H1 (cell line): Measurements from ENCODE around the gene APBA2. TPM values are rescaled to one million over a fixed set of nuclear protein-coding genes. Genes with fewer than 3 reads are reported as not detected.

ENCODE experiments used
- ATF2 ChIP-seq: IDR thresholded peaks from 2 replicates; pipeline ENCODE4 v1.6.1; 2012; ENCODE audit warnings: low read length, inconsistent platforms
- BRCA1 ChIP-seq: IDR thresholded peaks from 2 replicates; pipeline ENCODE4 v1.6.1; 2012; ENCODE audit warnings: low read depth, low read length, improper control_type of control experiment
- CBX5 ChIP-seq: fragments of 300-800, 300-1000 bp; sonication (generic); IDR thresholded peaks from 2 replicates; pipeline ENCODE4 v1.7.1; 2016; ENCODE audit warnings: antibody characterized with exemption, low read length, low read depth
- CBX8 ChIP-seq: fragments of 300-800, 300-1000 bp; sonication (generic); IDR thresholded peaks from 2 replicates; pipeline ENCODE4 v1.7.1; 2016; ENCODE audit warnings: low read depth, low read length, borderline replicate concordance
- CEBPB ChIP-seq: IDR thresholded peaks from 2 replicates; pipeline ENCODE4 v1.6.1; 2012; ENCODE audit warnings: low read depth, low read length
- CTBP2 ChIP-seq: IDR thresholded peaks from 2 replicates; pipeline ENCODE4 v1.7.0; 2011; ENCODE audit warnings: borderline replicate concordance, mild to moderate bottlenecking, moderate library complexity, mixed read lengths, low read length; ENCODE audit not compliant: insufficient read depth, insufficient read length
- EGR1 ChIP-seq: IDR thresholded peaks from 2 replicates; pipeline ENCODE4 v1.6.1; 2011; ENCODE audit warnings: low read depth, low read length, borderline replicate concordance
- EP300 ChIP-seq, 2 experiments: IDR thresholded peaks; 1 replicate in 1 of 2; 2 replicates in 1 of 2; pipeline ENCODE4 v1.6.1; 2011 to 2012; ENCODE audit warnings: low read depth in 2 of 2, low read length in 2 of 2, mild to moderate bottlenecking in 2 of 2, borderline replicate concordance in 1 of 2, inconsistent platforms in 1 of 2, moderate library complexity in 1 of 2
- MAX ChIP-seq: IDR thresholded peaks from 2 replicates; pipeline ENCODE4 v1.6.1; 2012; ENCODE audit warnings: inconsistent platforms
- NANOG ChIP-seq: IDR thresholded peaks from 2 replicates; pipeline ENCODE4 v1.6.1; 2011; ENCODE audit warnings: low read length, low read depth, mild to moderate bottlenecking, inconsistent platforms; ENCODE audit not compliant: insufficient read depth, poor library complexity, severe bottlenecking
- NRF1 ChIP-seq: IDR thresholded peaks from 2 replicates; pipeline ENCODE4 v1.6.1; 2011; ENCODE audit warnings: mild to moderate bottlenecking, low read depth, low read length, improper control_type of control experiment
- POLR2A ChIP-seq, 2 experiments: IDR thresholded peaks; 1 replicate in 1 of 2; 2 replicates in 1 of 2; pipeline ENCODE4 v1.6.1; 2011; ENCODE audit warnings: low read depth in 2 of 2, low read length in 2 of 2, mild to moderate bottlenecking in 2 of 2; ENCODE audit errors: control extremely low read depth in 1 of 2
- POU5F1 ChIP-seq: IDR thresholded peaks from 2 replicates; pipeline ENCODE4 v1.6.1; 2011; ENCODE audit warnings: low read depth, mild to moderate bottlenecking, low read length, moderate library complexity
- RFX5 ChIP-seq: IDR thresholded peaks from 2 replicates; pipeline ENCODE4 v1.6.1; 2011; ENCODE audit warnings: low read depth, low read length, improper control_type of control experiment, borderline replicate concordance
- RNF2 ChIP-seq: fragments of 200-900, 300-1000 bp; sonication (generic); IDR thresholded peaks from 2 replicates; pipeline ENCODE4 v1.7.1; 2016; ENCODE audit warnings: borderline replicate concordance, low read depth, mild to moderate bottlenecking, antibody characterized with exemption, low read length; ENCODE audit not compliant: poor library complexity, severe bottlenecking; ENCODE audit errors: missing control alignments
- SIN3A ChIP-seq, 2 experiments: IDR thresholded peaks in 1 of 2; conservative IDR thresholded peaks in 1 of 2; 2 replicates each; pipeline ENCODE4 v1.6.1; 2011 to 2012; ENCODE audit warnings: low read length in 2 of 2, improper control_type of control experiment in 1 of 2, low read depth in 1 of 2, mild to moderate bottlenecking in 1 of 2
- SP4 ChIP-seq: IDR thresholded peaks from 2 replicates; pipeline ENCODE4 v1.6.1; 2012; ENCODE audit warnings: low read length, inconsistent platforms
- SRF ChIP-seq: IDR thresholded peaks from 2 replicates; pipeline ENCODE4 v1.6.1; 2011; ENCODE audit warnings: mild to moderate bottlenecking, low read depth, low read length, moderate library complexity
- SUZ12 ChIP-seq: fragments of 200-600 bp; sonication (generic); IDR thresholded peaks from 2 replicates; pipeline ENCODE4 v1.6.1; 2012; ENCODE audit warnings: mild to moderate bottlenecking, inconsistent platforms, low read length, moderate library complexity, mixed read lengths
- TCF12 ChIP-seq: IDR thresholded peaks from 2 replicates; pipeline ENCODE4 v1.6.1; 2011; ENCODE audit warnings: low read depth, mild to moderate bottlenecking, low read length
- TEAD4 ChIP-seq: IDR thresholded peaks from 2 replicates; pipeline ENCODE4 v1.6.1; 2012; ENCODE audit warnings: low read depth, low read length, inconsistent platforms, mixed read lengths
- YY1 ChIP-seq: IDR thresholded peaks from 2 replicates; pipeline ENCODE4 v1.6.1; 2011; ENCODE audit warnings: low read depth, mild to moderate bottlenecking, low read length
- polyA plus RNA-seq, 7 experiments: library from polyadenylated mRNA; depleted of rRNA in 3 of 7; stranded (reverse) in 5 of 7; unstranded in 2 of 7; fragments of >200 nt in 5 of 7; fragments of 200-250 nt in 2 of 7; gene quantifications; 1 replicate in 5 of 7; 2 replicates in 1 of 7; 4 replicates in 1 of 7; pipeline versions ENCODE4 v1.2.1 to v1.2.3, GENCODE V29; 2011 to 2013; ENCODE audit warnings: missing spikeins in 2 of 7, mixed read lengths in 2 of 7
- total RNA-seq: library from RNA; stranded (reverse); fragmentation: NEBNext Ultra II Directional; extraction: Animal tissue kit (Norgen Biotek cat#: 25700); gene quantifications from 2 replicates; pipeline ENCODE4 v1.2.1, GENCODE V29; 2021

Gene APBA2
- total and polyA plus RNA-seq, 2 of the 8 experiments (the other 6 are each of a cell fraction or from before 2014, with no cell fraction given): 15.5 to 19.0 TPM

- no peak for TF ChIP-seq CTBP2
- TF ChIP-seq SUZ12: no peak
- TF ChIP-seq SP4: no peak
- no peak for TF ChIP-seq SRF
- no peak for TF ChIP-seq CEBPB
- peak; percentile 67; the same call in 1 of the 2 replicates for TF ChIP-seq TEAD4
- no peak for TF ChIP-seq POLR2A (IDR thresholded peaks at IDR 0.05; ENCODE audit: control extremely low read depth in 1 of 2, low read depth in 2 of 2, low read length in 2 of 2)
- no peak; the same call in 1 of the 2 replicates for TF ChIP-seq YY1
- no peak for TF ChIP-seq CBX8
- TF ChIP-seq BRCA1: no peak
- TF ChIP-seq CBX5: no peak
- no peak for TF ChIP-seq NANOG
- TF ChIP-seq NRF1: no peak
- TF ChIP-seq RNF2: no peak
- no peak for TF ChIP-seq EP300 (IDR thresholded peaks at IDR 0.05; ENCODE audit: borderline replicate concordance in 1 of 2, low read depth in 2 of 2, low read length in 2 of 2)
- no peak for TF ChIP-seq SIN3A (conservative IDR thresholded peaks at IDR 0.05 in 1 of 2, IDR thresholded peaks at IDR 0.05 in 1 of 2; ENCODE audit: low read depth in 1 of 2, low read length in 2 of 2)
- no peak for TF ChIP-seq TCF12
- no peak for TF ChIP-seq ATF2
- no peak for TF ChIP-seq RFX5
- TF ChIP-seq EGR1: peak; percentile 84; the same call in 1 of the 2 replicates
- no peak for TF ChIP-seq POU5F1
- TF ChIP-seq MAX: no peak
Observed at GRCh38 chr15:29102911-29103823, 217.4 kb downstream of the APBA2 start (continued).
